ENCODE measurements around the gene SMAD6.
"Not testable (repeated sequence)": the region's sequence is repeated elsewhere in the genome, so short reads cannot be mapped to it uniquely, and the experiment has no call there.

SMAD6 gene

GRCh38 chr15:66690912-66691311, 11.1 kb upstream of the SMAD6 start:
- H3K27ac ChIP-seq (ENCODE audit: extremely low read depth, low read depth, low read length); H3K4me1 ChIP-seq (ENCODE audit: control insufficient read depth, insufficient read depth, low read length); H3K9me3 ChIP-seq (ENCODE audit: control insufficient read depth, insufficient read depth, low read depth, low read length); H3K36me3 ChIP-seq (ENCODE audit: control insufficient read depth in 2 of 2, insufficient read depth in 1 of 2, low read length in 2 of 2); H3K4me3 ChIP-seq (ENCODE audit: low read depth, low read length); POLR2A ChIA-PET: not testable (repeated sequence)
- TF ChIP-seq, protein P1, sequence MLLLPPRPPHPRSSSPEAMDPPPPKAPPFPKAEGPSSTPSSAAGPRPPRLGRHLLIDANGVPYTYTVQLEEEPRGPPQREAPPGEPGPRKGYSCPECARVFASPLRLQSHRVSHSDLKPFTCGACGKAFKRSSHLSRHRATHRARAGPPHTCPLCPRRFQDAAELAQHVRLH (tag by site-specific recombination; IDR thresholded peaks at IDR 0.05) = peak; percentile 52; the same call in 1 of the 2 replicates
- peak; percentile 99 for TF ChIP-seq ZNF146 (tag by site-specific recombination; IDR thresholded peaks at IDR 0.05)
- CTCF ChIA-PET = interaction anchor here (1.7 kb wide), 1 partner anchor 7 kb away, joined by 7 read pairs; no protein-coding TSS in a partner anchor

GRCh38 chr15:66691727-66692126, 10.3 kb upstream of the SMAD6 start:
- Histone ChIP-seq H3K36me3 (ENCODE audit: control insufficient read depth in 2 of 2, insufficient read depth in 1 of 2, low read length in 2 of 2) (no peaks in the 10 kb centered on the region), H3K4me1 (ENCODE audit: control insufficient read depth, insufficient read depth, low read length) (no peaks in the 10 kb centered on the region), H3K9me3 (ENCODE audit: control insufficient read depth, insufficient read depth, low read depth, low read length) (no peaks in the 10 kb centered on the region), H3K27ac (ENCODE audit: extremely low read depth, low read depth, low read length) (no peak overlapping the region), H3K4me3 (ENCODE audit: low read depth, low read length) (no peak overlapping the region)
- ChIA-PET POLR2A (interaction anchor here (1.1 kb wide), 1 partner anchor 9 kb away, joined by 3 read pairs; no protein-coding TSS in a partner anchor), CTCF (no interaction called here)
- TF ChIP-seq ZNF404 (tag by site-specific recombination; IDR thresholded peaks at IDR 0.05) (no peak), ZNF596 (tag by site-specific recombination; IDR thresholded peaks at IDR 0.05) (no peak), ZNF157 (tag by site-specific recombination; IDR thresholded peaks at IDR 0.05) (no peak), ZNF548 (tag by site-specific recombination; IDR thresholded peaks at IDR 0.05) (no peak), ZSCAN16 (tag by site-specific recombination; IDR thresholded peaks at IDR 0.05) (no peak), OVOL3 (tag by site-specific recombination; IDR thresholded peaks at IDR 0.05) (no peak), ZBTB8A (tag by site-specific recombination; IDR thresholded peaks at IDR 0.05) (no peak), ZNF138 (tag by site-specific recombination; IDR thresholded peaks at IDR 0.05; ENCODE audit: borderline replicate concordance) (no peak), ZSCAN5A (tag by site-specific recombination; IDR thresholded peaks at IDR 0.05) (no peak), MYNN (tag by site-specific recombination; IDR thresholded peaks at IDR 0.05; ENCODE audit: borderline replicate concordance) (no peak), ZNF488 (tag by site-specific recombination; IDR thresholded peaks at IDR 0.05) (no peak), ZNF677 (tag by site-specific recombination; IDR thresholded peaks at IDR 0.05) (no peak)
- TF ChIP-seq, protein P2, sequence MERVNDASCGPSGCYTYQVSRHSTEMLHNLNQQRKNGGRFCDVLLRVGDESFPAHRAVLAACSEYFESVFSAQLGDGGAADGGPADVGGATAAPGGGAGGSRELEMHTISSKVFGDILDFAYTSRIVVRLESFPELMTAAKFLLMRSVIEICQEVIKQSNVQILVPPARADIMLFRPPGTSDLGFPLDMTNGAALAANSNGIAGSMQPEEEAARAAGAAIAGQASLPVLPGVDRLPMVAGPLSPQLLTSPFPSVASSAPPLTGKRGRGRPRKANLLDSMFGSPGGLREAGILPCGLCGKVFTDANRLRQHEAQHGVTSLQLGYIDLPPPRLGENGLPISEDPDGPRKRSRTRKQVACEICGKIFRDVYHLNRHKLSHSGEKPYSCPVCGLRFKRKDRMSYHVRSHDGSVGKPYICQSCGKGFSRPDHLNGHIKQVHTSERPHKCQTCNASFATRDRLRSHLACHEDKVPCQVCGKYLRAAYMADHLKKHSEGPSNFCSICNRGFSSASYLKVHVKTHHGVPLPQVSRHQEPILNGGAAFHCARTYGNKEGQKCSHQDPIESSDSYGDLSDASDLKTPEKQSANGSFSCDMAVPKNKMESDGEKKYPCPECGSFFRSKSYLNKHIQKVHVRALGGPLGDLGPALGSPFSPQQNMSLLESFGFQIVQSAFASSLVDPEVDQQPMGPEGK (tag by site-specific recombination; IDR thresholded peaks at IDR 0.05) = no peak

- Histone ChIP-seq H3K4me1 (ENCODE audit: control insufficient read depth, insufficient read depth, low read length) (no peaks in the 10 kb centered on the region), H3K27ac (ENCODE audit: extremely low read depth, low read depth, low read length) (no peak overlapping the region), H3K4me3 (ENCODE audit: low read depth, low read length) (no peak overlapping the region), H3K36me3 (ENCODE audit: control insufficient read depth in 2 of 2, insufficient read depth in 1 of 2, low read length in 2 of 2) (no peaks in the 10 kb centered on the region), H3K9me3 (ENCODE audit: control insufficient read depth, insufficient read depth, low read depth, low read length) (no peaks in the 10 kb centered on the region)
- ChIA-PET POLR2A (interaction anchor here (1.1 kb wide), 1 partner anchor 8 kb away, joined by 3 read pairs; no protein-coding TSS in a partner anchor), CTCF (no interaction called here)
- no peak for TF ChIP-seq ATF2 (tag by site-specific recombination; IDR thresholded peaks at IDR 0.05; ENCODE audit: low read depth)
- TF ChIP-seq, protein P3, sequence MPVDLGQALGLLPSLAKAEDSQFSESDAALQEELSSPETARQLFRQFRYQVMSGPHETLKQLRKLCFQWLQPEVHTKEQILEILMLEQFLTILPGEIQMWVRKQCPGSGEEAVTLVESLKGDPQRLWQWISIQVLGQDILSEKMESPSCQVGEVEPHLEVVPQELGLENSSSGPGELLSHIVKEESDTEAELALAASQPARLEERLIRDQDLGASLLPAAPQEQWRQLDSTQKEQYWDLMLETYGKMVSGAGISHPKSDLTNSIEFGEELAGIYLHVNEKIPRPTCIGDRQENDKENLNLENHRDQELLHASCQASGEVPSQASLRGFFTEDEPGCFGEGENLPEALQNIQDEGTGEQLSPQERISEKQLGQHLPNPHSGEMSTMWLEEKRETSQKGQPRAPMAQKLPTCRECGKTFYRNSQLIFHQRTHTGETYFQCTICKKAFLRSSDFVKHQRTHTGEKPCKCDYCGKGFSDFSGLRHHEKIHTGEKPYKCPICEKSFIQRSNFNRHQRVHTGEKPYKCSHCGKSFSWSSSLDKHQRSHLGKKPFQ (tag by site-specific recombination; IDR thresholded peaks at IDR 0.05) = no peak
- TF ChIP-seq SP2 (tag by site-specific recombination; IDR thresholded peaks at IDR 0.05) = no peak
- TF ChIP-seq ZNF510 (tag by site-specific recombination; IDR thresholded peaks at IDR 0.05; ENCODE audit: insufficient replicate concordance) = no peak
- TF ChIP-seq GLI2 (tag by site-specific recombination; IDR thresholded peaks at IDR 0.05; ENCODE audit: borderline replicate concordance, low read depth) = no peak
- TF ChIP-seq ZBTB20 (tag by site-specific recombination; IDR thresholded peaks at IDR 0.05) = no peak
- no peak for TF ChIP-seq ZNF768 (tag by site-specific recombination; IDR thresholded peaks at IDR 0.05)
These were observed 9.6 kb upstream of the SMAD6 start for GRCh38 chr15:66692391-66692790.
